Fibroblast of lung (primary cell): ENCODE data around the gene TLCD1.

Experiments
- EZH2 ChIP-seq: IDR thresholded peaks from 2 replicates; pipeline ENCODE4 v1.5.1; 2012; ENCODE audit warnings: low read length, control low read depth, mild to moderate bottlenecking; ENCODE audit errors: missing control alignments
- TF ChIP-seq, protein P1 (sequence below), 2 donors: IDR thresholded peaks in 1 of 2; conservative IDR thresholded peaks in 1 of 2; 1 replicate in 1 of 2; 2 replicates in 1 of 2; pipeline ENCODE4 v1.5.1; 2011 to 2012; ENCODE audit warnings: low read length in 2 of 2, control low read depth in 1 of 2, inconsistent platforms in 1 of 2, low read depth in 1 of 2, mild to moderate bottlenecking in 1 of 2

DNA sequence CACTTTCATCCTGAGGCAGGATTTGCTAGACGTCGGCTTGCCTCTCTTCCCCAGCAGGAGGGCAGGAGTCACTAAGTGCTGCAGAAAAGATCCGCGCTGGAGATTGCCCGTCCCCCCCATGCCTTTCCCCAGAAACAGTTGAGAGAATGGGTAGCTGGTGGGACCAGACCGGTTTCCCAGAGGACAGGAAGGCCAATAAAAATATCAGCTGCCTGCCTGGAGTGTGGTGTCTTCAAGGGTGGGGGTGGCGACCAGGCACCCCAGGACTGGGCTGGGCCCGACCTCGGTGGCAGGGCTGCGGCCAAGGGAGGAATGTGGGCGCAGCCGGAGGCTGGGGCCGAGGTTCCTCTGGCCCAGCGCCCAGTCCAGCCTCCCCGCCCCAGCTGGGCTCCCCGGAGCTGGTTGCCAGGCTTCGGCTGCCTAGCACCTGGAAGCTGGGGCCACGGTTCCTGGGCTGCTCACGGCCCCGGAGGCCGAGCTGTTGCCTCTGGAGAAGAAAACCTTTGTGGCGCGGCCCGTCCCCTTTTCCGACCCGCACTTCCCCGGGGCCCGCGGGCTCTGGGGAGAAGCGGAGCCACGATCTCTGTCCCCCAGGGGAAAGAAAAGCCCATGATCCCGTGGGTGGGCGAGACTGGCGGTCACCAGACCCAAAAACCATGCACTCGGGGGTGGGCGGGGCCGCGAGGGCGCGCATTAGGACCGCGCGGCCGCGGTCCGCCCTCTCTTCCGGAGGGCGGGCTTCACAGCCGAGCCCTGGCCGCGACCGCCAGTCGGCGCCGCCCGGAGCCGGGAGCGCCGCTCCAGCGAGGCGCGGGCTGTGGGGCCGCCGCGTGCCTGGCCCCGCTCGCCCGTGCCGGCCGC lies 17.4 kb upstream of the TLCD1 start, which contains the start of gene TRAF4:
- TF ChIP-seq, protein P1, sequence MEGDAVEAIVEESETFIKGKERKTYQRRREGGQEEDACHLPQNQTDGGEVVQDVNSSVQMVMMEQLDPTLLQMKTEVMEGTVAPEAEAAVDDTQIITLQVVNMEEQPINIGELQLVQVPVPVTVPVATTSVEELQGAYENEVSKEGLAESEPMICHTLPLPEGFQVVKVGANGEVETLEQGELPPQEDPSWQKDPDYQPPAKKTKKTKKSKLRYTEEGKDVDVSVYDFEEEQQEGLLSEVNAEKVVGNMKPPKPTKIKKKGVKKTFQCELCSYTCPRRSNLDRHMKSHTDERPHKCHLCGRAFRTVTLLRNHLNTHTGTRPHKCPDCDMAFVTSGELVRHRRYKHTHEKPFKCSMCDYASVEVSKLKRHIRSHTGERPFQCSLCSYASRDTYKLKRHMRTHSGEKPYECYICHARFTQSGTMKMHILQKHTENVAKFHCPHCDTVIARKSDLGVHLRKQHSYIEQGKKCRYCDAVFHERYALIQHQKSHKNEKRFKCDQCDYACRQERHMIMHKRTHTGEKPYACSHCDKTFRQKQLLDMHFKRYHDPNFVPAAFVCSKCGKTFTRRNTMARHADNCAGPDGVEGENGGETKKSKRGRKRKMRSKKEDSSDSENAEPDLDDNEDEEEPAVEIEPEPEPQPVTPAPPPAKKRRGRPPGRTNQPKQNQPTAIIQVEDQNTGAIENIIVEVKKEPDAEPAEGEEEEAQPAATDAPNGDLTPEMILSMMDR (conservative IDR thresholded peaks at IDR 0.05 in 1 of 2, IDR thresholded peaks at IDR 0.05 in 1 of 2; ENCODE audit: low read depth in 1 of 2, low read length in 2 of 2) = peak in 1 of 2 donors; percentile 22
- TF ChIP-seq EZH2 = no peak
